Skeletal muscle tissue (tissue), 4 donors: ENCODE data around the gene KIAA1549. TPM values are rescaled to one million over a fixed set of nuclear protein-coding genes. Genes with fewer than 3 reads are reported as not detected.

Experiments used
- H3K27ac ChIP-seq: one replicate; pipeline ENCODE4 v1.7.0; 2013; ENCODE audit warnings: mild to moderate bottlenecking, low read depth, low read length, inconsistent platforms
- H3K27me3 ChIP-seq, 3 donors: one replicate each; pipeline ENCODE4 v1.7.0; 2013; ENCODE audit warnings: low read length in 3 of 3; ENCODE audit not compliant: control insufficient read depth in 3 of 3, insufficient read depth in 3 of 3
- H3K36me3 ChIP-seq, 3 donors: one replicate each; pipeline ENCODE4 v1.7.0; 2013; ENCODE audit warnings: low read length in 3 of 3; ENCODE audit not compliant: control insufficient read depth in 3 of 3, insufficient read depth in 3 of 3
- H3K4me1 ChIP-seq, 3 donors: one replicate each; pipeline ENCODE4 v1.7.0; 2013; ENCODE audit warnings: low read length in 3 of 3, mild to moderate bottlenecking in 3 of 3; ENCODE audit not compliant: control insufficient read depth in 3 of 3, insufficient read depth in 3 of 3
- H3K4me3 ChIP-seq, 3 donors: one replicate each; pipeline ENCODE4 v1.7.0; 2013; ENCODE audit warnings: low read length in 3 of 3
- H3K9ac ChIP-seq, 3 donors: one replicate each; pipeline ENCODE4 v1.7.0; 2013; ENCODE audit warnings: low read length in 3 of 3, mild to moderate bottlenecking in 3 of 3, moderate library complexity in 2 of 3, low read depth in 1 of 3
- H3K9me3 ChIP-seq, 3 donors: one replicate each; pipeline ENCODE4 v1.7.0; 2013; ENCODE audit warnings: low read length in 3 of 3; ENCODE audit not compliant: control insufficient read depth in 3 of 3
- total RNA-seq: library from RNA; depleted of rRNA; stranded (reverse); fragments of >200 nt; gene quantifications from one replicate; pipeline ENCODE4 v1.2.3, GENCODE V29; 2014
- donor health status: Osteomylitis.

Gene KIAA1549
- total RNA-seq, 1 donor from 2014 or later = 4.2 TPM

DNA sequence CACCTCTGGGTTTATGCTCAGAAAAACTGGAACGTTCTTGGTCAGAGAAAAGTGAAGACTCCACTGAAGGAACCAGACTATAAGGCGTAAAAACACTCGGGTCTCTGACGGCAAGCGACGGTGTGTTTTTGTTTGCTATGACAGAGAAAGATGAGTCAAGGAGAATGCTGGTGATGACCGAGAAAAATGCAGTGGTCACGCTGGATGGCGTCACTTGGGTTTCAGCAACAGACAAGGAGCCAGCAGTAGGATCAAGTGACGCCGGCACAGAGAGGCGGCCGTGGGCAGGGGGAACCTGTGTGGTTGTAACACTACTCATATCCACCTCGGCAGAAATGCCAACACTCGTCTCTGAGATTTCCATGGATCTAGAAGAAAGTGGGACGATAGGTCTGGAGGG, 63.4 kb downstream of the KIAA1549 start:
- Histone ChIP-seq H3K27ac (no peak overlapping the region), H3K4me1 (no peaks in the 10 kb centered on the region), H3K9me3 (no peaks in the 10 kb centered on the region)

DNA sequence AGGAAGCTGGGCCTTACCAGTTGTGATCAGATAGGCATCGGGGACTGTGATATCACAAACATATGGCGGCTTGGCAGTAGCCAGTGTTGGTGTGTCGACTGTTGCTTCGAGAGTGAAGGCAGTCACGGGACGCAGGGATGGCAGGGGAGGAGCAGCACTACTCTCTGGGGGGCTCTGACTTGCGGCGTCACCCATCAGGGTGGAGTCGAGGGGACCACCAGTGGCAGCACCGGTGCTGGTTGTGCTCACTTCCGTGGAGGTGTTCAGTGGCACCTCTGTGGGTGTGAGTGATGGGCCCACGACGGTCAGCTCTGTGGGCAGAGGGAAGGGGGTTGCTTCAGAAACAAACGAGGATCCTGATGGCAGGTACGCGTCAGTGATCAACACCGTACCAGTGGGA, 64.5 kb downstream of the KIAA1549 start:
- Histone ChIP-seq H3K9ac (no peak overlapping the region), H3K27me3 (no peaks in the 10 kb centered on the region), H3K27ac (no peak overlapping the region)

More for the DNA sequence above, 63.4 kb downstream of the KIAA1549 start:
- H3K9ac ChIP-seq = no peak overlapping the region
- peaks cover 0 to 2% (median 0%) of the 10 kb centered on the region in 3 donors for H3K36me3 ChIP-seq
- H3K4me3 ChIP-seq = no peak overlapping the region
- no peaks in the 10 kb centered on the region for H3K27me3 ChIP-seq

DNA sequence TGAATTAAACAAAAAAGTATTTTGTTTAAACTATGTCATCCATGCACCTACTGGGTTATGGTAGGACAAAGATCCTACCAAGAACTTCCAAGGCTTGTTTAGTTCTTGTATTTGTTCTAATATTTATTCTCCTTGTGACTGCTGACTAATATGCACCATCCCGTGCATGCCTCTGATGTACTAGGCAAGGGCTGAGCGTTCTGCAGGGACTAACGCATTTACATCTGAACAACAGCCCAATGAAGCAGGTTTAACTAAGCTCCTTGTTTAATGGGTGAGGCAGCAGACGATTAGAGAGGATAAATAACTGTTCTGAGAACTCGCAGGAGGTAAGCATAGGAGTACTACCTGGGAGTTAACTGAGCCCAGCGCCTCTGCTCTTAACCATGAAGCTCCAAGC, 64.9 kb downstream of the KIAA1549 start:
- H3K4me3 ChIP-seq = no peak overlapping the region
- no peaks in the 10 kb centered on the region for H3K9me3 ChIP-seq
- H3K36me3 ChIP-seq = peaks cover 0 to 2% (median 0%) of the 10 kb centered on the region in 3 donors
- H3K9ac ChIP-seq = no peak overlapping the region
- no peak overlapping the region for H3K27ac ChIP-seq
- no peaks in the 10 kb centered on the region for H3K27me3 ChIP-seq
- no peaks in the 10 kb centered on the region for H3K4me1 ChIP-seq

More for the DNA sequence above, 64.5 kb downstream of the KIAA1549 start:
- Histone ChIP-seq H3K9me3 (no peaks in the 10 kb centered on the region), H3K4me3 (no peak overlapping the region), H3K36me3 (peaks cover 0 to 2% (median 0%) of the 10 kb centered on the region in 3 donors), H3K4me1 (no peaks in the 10 kb centered on the region)

DNA sequence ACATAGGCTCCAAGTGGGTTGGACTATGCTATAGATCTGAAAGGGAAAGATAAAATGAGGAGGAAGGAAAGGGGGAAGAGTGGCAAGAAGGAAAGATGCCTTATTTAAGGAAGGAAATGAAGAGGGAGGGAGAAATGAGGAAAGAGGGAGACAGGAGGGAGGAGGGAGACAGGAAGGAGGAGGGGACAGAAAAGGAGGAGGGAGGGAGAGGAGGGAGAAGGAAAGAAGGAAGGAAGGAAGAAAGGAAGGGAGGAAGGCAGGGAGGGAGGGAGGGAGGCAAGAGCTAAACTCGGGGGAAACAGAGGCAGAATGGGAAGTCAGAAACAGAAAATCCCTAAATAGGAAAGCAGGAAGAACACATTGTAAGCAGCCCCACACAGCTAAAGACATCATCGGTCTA, 67.4 kb downstream of the KIAA1549 start:
- Histone ChIP-seq H3K4me3 (no peak overlapping the region), H3K9ac (no peak overlapping the region), H3K27me3 (no peaks in the 10 kb centered on the region), H3K27ac (no peak overlapping the region), H3K36me3 (peaks cover 0 to 2% (median 0%) of the 10 kb centered on the region in 3 donors), H3K9me3 (no peaks in the 10 kb centered on the region), H3K4me1 (no peaks in the 10 kb centered on the region)

DNA sequence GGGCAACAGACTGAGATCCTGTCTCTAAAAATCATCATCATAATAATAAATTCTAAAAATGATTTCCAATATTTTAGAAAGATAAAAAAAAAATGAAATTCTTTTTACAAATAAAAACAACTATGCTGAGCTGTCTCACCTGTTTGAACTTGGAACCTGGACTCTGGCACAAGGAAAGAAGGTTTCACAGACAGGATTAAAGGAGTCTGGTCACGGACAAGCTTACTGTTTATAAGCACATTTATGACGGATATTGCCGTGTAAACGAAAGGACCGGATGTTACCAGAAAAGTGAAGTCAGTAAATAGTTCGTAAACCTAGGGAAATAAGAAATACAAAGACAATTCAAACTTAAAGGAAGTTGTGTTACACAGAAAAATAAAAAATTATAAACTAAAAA, 70.2 kb downstream of the KIAA1549 start:
- H3K36me3 ChIP-seq = no peaks in the 10 kb centered on the region
- H3K27me3 ChIP-seq = no peaks in the 10 kb centered on the region
- H3K4me1 ChIP-seq = no peaks in the 10 kb centered on the region
- H3K9me3 ChIP-seq = no peaks in the 10 kb centered on the region
- no peak overlapping the region for H3K9ac ChIP-seq
- no peak overlapping the region for H3K4me3 ChIP-seq
- H3K27ac ChIP-seq = no peak overlapping the region

DNA sequence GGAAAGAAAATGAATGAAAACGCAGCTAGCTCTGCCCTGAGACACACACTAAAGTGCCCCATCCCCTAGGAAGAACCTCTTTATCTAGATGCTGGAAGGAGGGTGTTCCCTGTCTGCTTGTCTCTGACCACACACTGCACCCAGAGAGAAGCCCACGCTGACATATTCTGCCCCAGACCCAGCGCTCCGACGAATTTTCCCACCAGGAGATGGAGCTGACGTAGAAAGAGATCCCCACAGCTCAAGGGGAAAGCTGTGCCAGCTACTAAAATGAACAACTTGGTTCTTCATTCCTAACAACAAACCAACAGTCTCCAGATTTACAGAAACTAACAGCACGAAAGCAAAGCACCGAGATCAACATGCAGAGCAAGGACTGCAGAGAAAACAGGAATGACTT, 73.3 kb downstream of the KIAA1549 start:
- Histone ChIP-seq H3K27ac (no peak overlapping the region), H3K27me3 (no peaks in the 10 kb centered on the region), H3K4me1 (no peaks in the 10 kb centered on the region), H3K9ac (no peak overlapping the region), H3K9me3 (no peaks in the 10 kb centered on the region), H3K36me3 (no peaks in the 10 kb centered on the region), H3K4me3 (no peak overlapping the region)

DNA sequence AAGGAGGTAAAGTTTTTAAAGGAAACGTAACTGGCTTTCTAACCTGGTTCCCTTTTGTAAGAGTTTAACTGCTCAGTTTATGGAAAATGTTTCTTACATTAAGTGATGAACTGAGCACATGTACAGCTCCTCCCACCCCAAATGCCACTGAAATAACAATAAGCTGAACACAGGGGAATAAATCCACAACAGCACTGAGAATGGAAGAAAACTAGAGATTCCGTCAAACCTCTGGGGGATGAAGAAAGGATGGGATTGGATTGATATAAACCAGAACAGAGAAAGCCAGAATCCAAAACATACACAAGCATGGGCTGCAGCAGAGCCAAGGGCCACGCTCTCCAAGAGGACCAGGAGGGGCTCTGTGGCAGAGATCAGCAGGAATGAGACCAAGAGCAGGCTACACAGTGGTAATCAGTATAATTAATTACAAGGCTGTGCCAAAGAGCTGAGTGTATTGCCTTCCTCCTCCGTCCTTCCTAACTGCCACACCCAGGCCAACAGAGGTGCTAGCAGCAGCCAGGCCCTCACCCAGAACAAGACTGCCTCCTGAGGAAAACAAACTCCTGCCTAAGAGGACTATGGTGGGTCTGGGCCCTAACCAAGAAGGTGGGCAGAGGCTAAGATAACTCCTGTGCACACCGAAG, 73.9 kb downstream of the KIAA1549 start:
- no peak overlapping the region for H3K9ac ChIP-seq
- no peaks in the 10 kb centered on the region for H3K36me3 ChIP-seq
- H3K27ac ChIP-seq = no peak overlapping the region
- H3K27me3 ChIP-seq = no peaks in the 10 kb centered on the region
- H3K4me3 ChIP-seq = no peak overlapping the region
- no peaks in the 10 kb centered on the region for H3K9me3 ChIP-seq
- H3K4me1 ChIP-seq = no peaks in the 10 kb centered on the region

DNA sequence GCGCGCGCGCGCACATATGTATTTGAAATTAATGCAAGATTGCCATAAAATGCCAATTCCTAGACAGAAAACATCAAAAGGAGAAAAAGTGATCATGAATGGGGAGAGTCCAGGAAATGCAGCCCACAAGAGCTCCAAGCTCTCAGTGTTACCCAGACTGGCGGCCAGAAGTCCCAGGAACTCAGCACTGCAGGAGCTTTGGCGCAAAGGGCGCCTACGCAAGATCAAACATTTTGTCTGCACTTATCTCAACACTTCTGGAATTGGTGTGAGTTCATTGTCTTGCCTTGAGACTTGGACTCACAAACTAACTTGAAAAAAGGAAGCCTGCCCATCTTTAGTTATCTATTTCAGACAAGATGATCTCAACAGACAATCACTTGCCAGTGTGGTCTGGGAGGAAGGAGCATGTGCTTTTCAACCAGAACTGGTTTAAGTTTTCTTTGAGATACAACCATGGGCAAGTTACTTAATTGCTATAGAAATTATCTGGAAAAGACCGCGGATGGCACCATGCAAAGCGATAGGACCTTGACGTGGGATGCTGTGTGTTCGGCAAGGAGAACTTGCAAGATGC, 77.2 kb downstream of the KIAA1549 start:
- Histone ChIP-seq H3K36me3 (no peaks in the 10 kb centered on the region), H3K27me3 (no peaks in the 10 kb centered on the region), H3K9ac (no peak overlapping the region), H3K4me3 (no peak overlapping the region), H3K27ac (no peak overlapping the region), H3K4me1 (no peaks in the 10 kb centered on the region), H3K9me3 (no peaks in the 10 kb centered on the region)

DNA sequence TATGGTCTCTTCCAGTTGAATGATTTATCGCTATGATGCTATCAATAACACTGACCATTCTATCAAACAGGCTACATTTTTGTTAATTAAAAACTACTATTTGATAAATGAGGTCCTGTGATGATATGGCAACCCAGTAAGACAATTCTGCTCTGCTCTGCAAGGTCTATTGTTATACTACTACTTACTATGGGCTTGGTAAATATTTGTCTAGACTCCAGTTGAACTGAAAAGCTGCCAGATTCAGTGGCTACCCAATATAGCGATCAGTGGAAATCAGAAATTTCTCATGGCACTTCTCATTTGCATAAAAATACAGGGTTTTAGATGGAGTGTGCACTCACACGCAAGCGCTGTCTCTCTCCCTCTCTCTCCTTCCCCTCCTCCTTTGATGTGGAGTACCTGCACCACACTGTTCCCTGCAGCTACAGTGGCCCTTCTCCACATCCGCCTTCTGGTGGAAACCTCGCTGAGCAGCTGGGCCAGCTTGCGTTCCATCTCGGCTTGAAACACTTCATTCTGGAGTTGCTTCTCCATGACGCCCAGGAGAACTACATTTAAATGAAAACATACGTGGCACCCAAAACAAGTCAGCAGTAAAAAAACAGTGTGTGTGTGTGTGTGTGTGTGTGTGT, 77.9 kb downstream of the KIAA1549 start:
- H3K4me1 ChIP-seq = no peaks in the 10 kb centered on the region
- no peaks in the 10 kb centered on the region for H3K36me3 ChIP-seq
- H3K9me3 ChIP-seq = no peaks in the 10 kb centered on the region

DNA sequence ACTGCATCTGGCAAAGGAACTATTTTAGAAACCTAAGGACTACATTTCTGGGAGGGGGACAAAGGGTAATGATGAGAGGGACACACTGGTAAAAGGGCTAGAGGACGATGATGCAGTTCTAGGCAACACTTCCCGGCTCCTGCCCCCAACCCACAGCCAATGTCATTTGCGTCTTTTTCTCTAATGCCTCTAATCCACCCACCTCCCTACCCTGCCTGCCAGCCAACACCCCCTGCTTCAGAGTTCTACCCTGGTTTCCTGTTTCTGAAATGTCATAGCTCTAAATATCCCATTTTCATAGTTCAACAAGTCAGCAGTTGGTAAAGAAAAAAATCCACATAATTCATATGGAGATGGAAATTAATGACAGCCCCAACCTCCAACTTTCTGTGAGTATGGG, 79.0 kb downstream of the KIAA1549 start:
- H3K4me3 ChIP-seq = no peak overlapping the region
- no peaks in the 10 kb centered on the region for H3K36me3 ChIP-seq
- H3K27ac ChIP-seq = no peak overlapping the region
- no peaks in the 10 kb centered on the region for H3K4me1 ChIP-seq
- no peaks in the 10 kb centered on the region for H3K9me3 ChIP-seq
- H3K9ac ChIP-seq = no peak overlapping the region
- H3K27me3 ChIP-seq = no peaks in the 10 kb centered on the region

More for the DNA sequence above, 77.9 kb downstream of the KIAA1549 start:
- Histone ChIP-seq H3K4me3 (no peak overlapping the region), H3K27me3 (no peaks in the 10 kb centered on the region), H3K9ac (no peak overlapping the region), H3K27ac (no peak overlapping the region)
